Measurements from ENCODE around the gene EVC2.

Gene EVC2

DNA sequence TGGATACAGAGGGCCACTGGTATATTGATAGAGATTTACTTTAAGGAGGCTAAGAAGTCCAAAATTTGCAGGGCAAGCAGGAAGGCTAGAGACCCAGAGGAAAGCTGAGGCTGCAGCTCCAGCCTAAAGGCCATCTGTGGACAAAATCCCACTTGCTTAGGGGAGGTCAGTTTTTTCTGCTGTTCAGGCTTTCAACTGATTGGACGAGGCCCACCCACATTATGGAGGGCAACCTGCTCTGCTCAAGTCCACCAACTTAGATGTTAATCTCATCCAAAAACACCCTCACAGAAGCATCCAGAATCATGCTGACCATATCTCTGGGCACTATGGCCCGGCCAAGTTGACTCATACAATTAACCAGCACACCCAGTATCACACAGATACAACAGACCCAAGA is 176.3 kb downstream of the EVC2 start:
- Histone ChIP-seq H3K79me2 (ENCODE audit: insufficient read depth, low read length) (no peaks in the 10 kb centered on the region), H3F3A (ENCODE audit: low read depth) (no peaks in the 10 kb centered on the region), H3K9ac (ENCODE audit: low read depth, low read length, poor library complexity, severe bottlenecking) (no peak overlapping the region), H4K20me1 (ENCODE audit: insufficient read depth, low read length, poor library complexity, severe bottlenecking) (no peaks in the 10 kb centered on the region), H3K27me3 (ENCODE audit: insufficient read depth, low read length, poor library complexity, severe bottlenecking) (no peaks in the 10 kb centered on the region), H3K4me2 (ENCODE audit: low read depth, low read length, poor library complexity, severe bottlenecking) (no peak overlapping the region), H2AFZ (ENCODE audit: low read length) (no peak overlapping the region), H3K4me1 (ENCODE audit: insufficient read depth, low read length, poor library complexity, severe bottlenecking) (no peaks in the 10 kb centered on the region), H3K9me2 (replicated peaks; ENCODE audit: low read depth, low read length) (no peaks in the 10 kb centered on the region), H3K9me3 (ENCODE audit: insufficient read depth, low read depth, low read length) (no peaks in the 10 kb centered on the region; the same call in 1 of the 2 replicates), H3K36me3 (ENCODE audit: insufficient read depth, low read length) (no peaks in the 10 kb centered on the region), H3K4me3 (ENCODE audit: low read length, poor library complexity, severe bottlenecking) (no peak overlapping the region)
- TF ChIP-seq EZH2phosphoT487 (IDR thresholded peaks at IDR 0.05; ENCODE audit: borderline replicate concordance) = no peak
- TF ChIP-seq, protein P1, sequence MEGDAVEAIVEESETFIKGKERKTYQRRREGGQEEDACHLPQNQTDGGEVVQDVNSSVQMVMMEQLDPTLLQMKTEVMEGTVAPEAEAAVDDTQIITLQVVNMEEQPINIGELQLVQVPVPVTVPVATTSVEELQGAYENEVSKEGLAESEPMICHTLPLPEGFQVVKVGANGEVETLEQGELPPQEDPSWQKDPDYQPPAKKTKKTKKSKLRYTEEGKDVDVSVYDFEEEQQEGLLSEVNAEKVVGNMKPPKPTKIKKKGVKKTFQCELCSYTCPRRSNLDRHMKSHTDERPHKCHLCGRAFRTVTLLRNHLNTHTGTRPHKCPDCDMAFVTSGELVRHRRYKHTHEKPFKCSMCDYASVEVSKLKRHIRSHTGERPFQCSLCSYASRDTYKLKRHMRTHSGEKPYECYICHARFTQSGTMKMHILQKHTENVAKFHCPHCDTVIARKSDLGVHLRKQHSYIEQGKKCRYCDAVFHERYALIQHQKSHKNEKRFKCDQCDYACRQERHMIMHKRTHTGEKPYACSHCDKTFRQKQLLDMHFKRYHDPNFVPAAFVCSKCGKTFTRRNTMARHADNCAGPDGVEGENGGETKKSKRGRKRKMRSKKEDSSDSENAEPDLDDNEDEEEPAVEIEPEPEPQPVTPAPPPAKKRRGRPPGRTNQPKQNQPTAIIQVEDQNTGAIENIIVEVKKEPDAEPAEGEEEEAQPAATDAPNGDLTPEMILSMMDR (conservative IDR thresholded peaks at IDR 0.05; ENCODE audit: low read length) = no peak

DNA sequence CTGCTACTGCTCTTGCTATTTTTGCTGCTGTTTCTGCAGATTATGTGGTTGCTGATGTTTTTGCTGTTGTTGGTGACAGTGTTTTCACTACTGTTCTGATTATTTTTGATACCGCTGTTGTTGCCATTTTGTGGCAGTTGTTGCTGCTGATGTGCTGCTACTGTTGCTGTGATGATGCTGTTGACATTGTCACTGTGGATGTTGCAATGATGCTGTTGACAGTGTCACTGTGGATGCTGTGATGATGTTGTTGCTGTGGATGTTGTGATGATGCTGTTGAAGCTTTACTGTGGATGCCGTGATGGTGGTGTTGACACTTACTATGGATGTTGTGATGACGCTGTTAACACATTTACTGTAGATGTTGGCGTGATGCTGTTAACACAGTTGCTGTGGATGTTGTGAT is 180.3 kb downstream of the EVC2 start:
- no peak overlapping the region for H3K4me2 ChIP-seq (ENCODE audit: low read depth, low read length, poor library complexity, severe bottlenecking)
- no peaks in the 10 kb centered on the region for H3K9me2 ChIP-seq (replicated peaks; ENCODE audit: low read depth, low read length)
- no peaks in the 10 kb centered on the region for H3K79me2 ChIP-seq (ENCODE audit: insufficient read depth, low read length)
- no peak for TF ChIP-seq EZH2phosphoT487 (IDR thresholded peaks at IDR 0.05; ENCODE audit: borderline replicate concordance)
- TF ChIP-seq, protein P1 (conservative IDR thresholded peaks at IDR 0.05; ENCODE audit: low read length) = no peak
- H4K20me1 ChIP-seq (ENCODE audit: insufficient read depth, low read length, poor library complexity, severe bottlenecking) = no peaks in the 10 kb centered on the region
- H3K27me3 ChIP-seq (ENCODE audit: insufficient read depth, low read length, poor library complexity, severe bottlenecking) = no peaks in the 10 kb centered on the region
- H3K4me3 ChIP-seq (ENCODE audit: low read length, poor library complexity, severe bottlenecking) = no peak overlapping the region
- H3K9ac ChIP-seq (ENCODE audit: low read depth, low read length, poor library complexity, severe bottlenecking) = no peak overlapping the region
- H2AFZ ChIP-seq (ENCODE audit: low read length) = no peak overlapping the region
- no peaks in the 10 kb centered on the region for H3K4me1 ChIP-seq (ENCODE audit: insufficient read depth, low read length, poor library complexity, severe bottlenecking)
- no peaks in the 10 kb centered on the region for H3K36me3 ChIP-seq (ENCODE audit: insufficient read depth, low read length)
- no peaks in the 10 kb centered on the region for H3F3A ChIP-seq (ENCODE audit: low read depth)
- no peaks in the 10 kb centered on the region; the same call in 1 of the 2 replicates for H3K9me3 ChIP-seq (ENCODE audit: insufficient read depth, low read depth, low read length)

DNA sequence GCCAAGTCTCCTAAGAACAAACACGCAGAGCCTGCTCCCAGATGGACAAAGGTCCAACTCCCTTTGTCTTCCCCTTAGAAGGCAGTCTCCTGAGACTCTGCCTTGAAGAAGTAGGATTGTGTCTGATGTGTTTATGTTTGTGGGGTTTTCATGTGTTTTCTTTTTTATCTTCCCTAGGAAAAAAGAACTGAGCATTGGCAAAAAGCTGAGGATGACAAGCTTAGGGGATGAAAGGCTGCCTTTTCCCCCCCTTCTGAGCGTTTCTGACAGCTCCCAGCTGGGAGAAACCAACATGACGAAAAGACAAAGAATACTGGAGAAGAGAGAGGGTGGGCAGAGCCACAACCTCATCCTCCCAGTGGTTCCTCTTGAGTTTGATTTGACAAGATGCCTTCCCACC is 181.1 kb downstream of the EVC2 start:
- H3K27me3 ChIP-seq (ENCODE audit: insufficient read depth, low read length, poor library complexity, severe bottlenecking) = no peaks in the 10 kb centered on the region
- no peaks in the 10 kb centered on the region for H3F3A ChIP-seq (ENCODE audit: low read depth)
- no peaks in the 10 kb centered on the region; the same call in 1 of the 2 replicates for H3K9me3 ChIP-seq (ENCODE audit: insufficient read depth, low read depth, low read length)
- H3K9ac ChIP-seq (ENCODE audit: low read depth, low read length, poor library complexity, severe bottlenecking) = no peak overlapping the region
- H3K9me2 ChIP-seq (replicated peaks; ENCODE audit: low read depth, low read length) = no peaks in the 10 kb centered on the region
- H3K36me3 ChIP-seq (ENCODE audit: insufficient read depth, low read length) = no peaks in the 10 kb centered on the region
- no peaks in the 10 kb centered on the region for H4K20me1 ChIP-seq (ENCODE audit: insufficient read depth, low read length, poor library complexity, severe bottlenecking)
- no peak overlapping the region for H2AFZ ChIP-seq (ENCODE audit: low read length)
- H3K4me2 ChIP-seq (ENCODE audit: low read depth, low read length, poor library complexity, severe bottlenecking) = no peak overlapping the region
- no peaks in the 10 kb centered on the region for H3K79me2 ChIP-seq (ENCODE audit: insufficient read depth, low read length)
- TF ChIP-seq, protein P1 (conservative IDR thresholded peaks at IDR 0.05; ENCODE audit: low read length) = no peak
- no peak overlapping the region for H3K4me3 ChIP-seq (ENCODE audit: low read length, poor library complexity, severe bottlenecking)
- H3K4me1 ChIP-seq (ENCODE audit: insufficient read depth, low read length, poor library complexity, severe bottlenecking) = no peaks in the 10 kb centered on the region
